ENCODE measurements around the gene OPA3.
A peak's percentile ranks its signal among the peaks of the same experiment; 100 is the strongest.

Gene OPA3

GRCh38 chr19:45607071-45608029, 22.7 kb upstream of the OPA3 start:
- no peak overlapping the region for H3K4me2 ChIP-seq
- no peaks in the 10 kb centered on the region for H4K20me1 ChIP-seq (ENCODE audit: insufficient read depth)
- H3K27ac ChIP-seq: no peak overlapping the region
- H2AFZ ChIP-seq (ENCODE audit: low read depth): peak overlapping the region; percentile 69
- H3K9ac ChIP-seq: no peak overlapping the region
- no peak overlapping the region for H3K4me3 ChIP-seq (IDR thresholded peaks at IDR 0.05; ENCODE audit: insufficient read depth, low read depth, low read length)
- H3K79me2 ChIP-seq (ENCODE audit: insufficient read depth, low read depth): no peaks in the 10 kb centered on the region
- no peaks in the 10 kb centered on the region for H3K36me3 ChIP-seq (ENCODE audit: insufficient read depth)
- peaks cover 6% of the 10 kb centered on the region for H3K4me1 ChIP-seq (ENCODE audit: low read depth, poor library complexity, severe bottlenecking)
- TF ChIP-seq, protein P1, sequence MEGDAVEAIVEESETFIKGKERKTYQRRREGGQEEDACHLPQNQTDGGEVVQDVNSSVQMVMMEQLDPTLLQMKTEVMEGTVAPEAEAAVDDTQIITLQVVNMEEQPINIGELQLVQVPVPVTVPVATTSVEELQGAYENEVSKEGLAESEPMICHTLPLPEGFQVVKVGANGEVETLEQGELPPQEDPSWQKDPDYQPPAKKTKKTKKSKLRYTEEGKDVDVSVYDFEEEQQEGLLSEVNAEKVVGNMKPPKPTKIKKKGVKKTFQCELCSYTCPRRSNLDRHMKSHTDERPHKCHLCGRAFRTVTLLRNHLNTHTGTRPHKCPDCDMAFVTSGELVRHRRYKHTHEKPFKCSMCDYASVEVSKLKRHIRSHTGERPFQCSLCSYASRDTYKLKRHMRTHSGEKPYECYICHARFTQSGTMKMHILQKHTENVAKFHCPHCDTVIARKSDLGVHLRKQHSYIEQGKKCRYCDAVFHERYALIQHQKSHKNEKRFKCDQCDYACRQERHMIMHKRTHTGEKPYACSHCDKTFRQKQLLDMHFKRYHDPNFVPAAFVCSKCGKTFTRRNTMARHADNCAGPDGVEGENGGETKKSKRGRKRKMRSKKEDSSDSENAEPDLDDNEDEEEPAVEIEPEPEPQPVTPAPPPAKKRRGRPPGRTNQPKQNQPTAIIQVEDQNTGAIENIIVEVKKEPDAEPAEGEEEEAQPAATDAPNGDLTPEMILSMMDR (conservative IDR thresholded peaks at IDR 0.05; ENCODE audit: low read depth, low read length): peak; percentile 86
- H3K27me3 ChIP-seq (ENCODE audit: insufficient read depth, low read depth): peaks cover 7% of the 10 kb centered on the region; the same call in 1 of the 2 replicates

- Histone ChIP-seq H3K9ac (no peak within 1 kb of the TSS), H3K27ac (no peak within 1 kb of the TSS), H3K36me3 (ENCODE audit: insufficient read depth) (no peaks in the 10 kb centered on the region), H3K79me2 (ENCODE audit: insufficient read depth, low read depth) (no peaks in the 10 kb centered on the region), H3K4me3 (IDR thresholded peaks at IDR 0.05; ENCODE audit: insufficient read depth, low read depth, low read length) (no peak within 1 kb of the TSS), H4K20me1 (ENCODE audit: insufficient read depth) (no peaks in the 10 kb centered on the region), H3K27me3 (ENCODE audit: insufficient read depth, low read depth) (peaks cover 60% of the 10 kb centered on the region), H3K4me2 (no peak within 1 kb of the TSS), H3K4me1 (ENCODE audit: low read depth, poor library complexity, severe bottlenecking) (no peaks in the 10 kb centered on the region), H2AFZ (ENCODE audit: low read depth) (no peak within 1 kb of the TSS)
- TF ChIP-seq, protein P1 (conservative IDR thresholded peaks at IDR 0.05; ENCODE audit: low read depth, low read length): no peak
Measured at GRCh38 chr19:45601524-45602374, 17.1 kb upstream of the OPA3 start, which contains the start of gene GPR4. Gene GPR4 (minus strand): TSS chr19:45602212. CDS start chr19:45591866, 10,346 bp downstream.

GRCh38 chr19:45601115-45601514, 16.5 kb upstream of the OPA3 start:
- Histone ChIP-seq H3K4me3 (IDR thresholded peaks at IDR 0.05; ENCODE audit: insufficient read depth, low read depth, low read length) (no peak overlapping the region), H2AFZ (ENCODE audit: low read depth) (no peak overlapping the region), H3K79me2 (ENCODE audit: insufficient read depth, low read depth) (no peaks in the 10 kb centered on the region), H3K27ac (no peak overlapping the region), H3K9ac (no peak overlapping the region), H3K4me1 (ENCODE audit: low read depth, poor library complexity, severe bottlenecking) (no peaks in the 10 kb centered on the region), H4K20me1 (ENCODE audit: insufficient read depth) (no peaks in the 10 kb centered on the region), H3K36me3 (ENCODE audit: insufficient read depth) (no peaks in the 10 kb centered on the region), H3K4me2 (no peak overlapping the region), H3K27me3 (ENCODE audit: insufficient read depth, low read depth) (peaks cover 67% of the 10 kb centered on the region)
- TF ChIP-seq, protein P1 (conservative IDR thresholded peaks at IDR 0.05; ENCODE audit: low read depth, low read length): no peak

DNA sequence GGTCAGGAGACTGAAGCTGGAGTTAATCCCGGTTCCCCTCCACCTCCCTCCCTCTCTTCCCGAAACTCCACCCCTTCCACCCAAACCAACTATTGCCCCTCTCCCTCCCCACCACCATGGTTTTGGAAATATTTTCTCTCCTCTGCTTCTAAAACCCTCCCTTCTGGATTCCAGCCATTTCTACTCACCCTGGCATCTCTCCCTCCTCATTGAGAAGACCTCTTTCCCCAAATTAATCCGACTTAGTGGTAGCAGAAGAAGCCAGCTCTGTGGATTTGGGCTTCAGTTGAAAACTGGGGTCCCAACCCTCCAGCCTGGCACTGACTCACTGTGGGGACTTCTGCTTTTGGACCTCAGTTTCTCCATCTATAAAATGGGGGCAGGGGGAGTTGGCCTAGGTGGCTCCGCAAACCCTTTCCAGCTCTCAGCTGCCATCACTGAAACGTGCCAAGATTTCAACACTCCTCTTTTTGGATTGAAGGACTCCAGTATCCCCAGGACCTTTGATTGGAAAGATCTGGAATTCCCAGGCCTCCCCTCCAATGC, 15.8 kb upstream of the OPA3 start:
- Histone ChIP-seq H3K4me2 (no peak overlapping the region), H3K9ac (no peak overlapping the region), H3K27ac (no peak overlapping the region), H3K36me3 (ENCODE audit: insufficient read depth) (no peaks in the 10 kb centered on the region), H3K4me1 (ENCODE audit: low read depth, poor library complexity, severe bottlenecking) (no peaks in the 10 kb centered on the region), H3K79me2 (ENCODE audit: insufficient read depth, low read depth) (no peaks in the 10 kb centered on the region), H2AFZ (ENCODE audit: low read depth) (no peak overlapping the region), H3K4me3 (IDR thresholded peaks at IDR 0.05; ENCODE audit: insufficient read depth, low read depth, low read length) (no peak overlapping the region), H4K20me1 (ENCODE audit: insufficient read depth) (no peaks in the 10 kb centered on the region), H3K27me3 (ENCODE audit: insufficient read depth, low read depth) (peaks cover 74% of the 10 kb centered on the region)
- TF ChIP-seq, protein P1 (conservative IDR thresholded peaks at IDR 0.05; ENCODE audit: low read depth, low read length): no peak
